ENCODE data around the gene CHDH.

DNA sequence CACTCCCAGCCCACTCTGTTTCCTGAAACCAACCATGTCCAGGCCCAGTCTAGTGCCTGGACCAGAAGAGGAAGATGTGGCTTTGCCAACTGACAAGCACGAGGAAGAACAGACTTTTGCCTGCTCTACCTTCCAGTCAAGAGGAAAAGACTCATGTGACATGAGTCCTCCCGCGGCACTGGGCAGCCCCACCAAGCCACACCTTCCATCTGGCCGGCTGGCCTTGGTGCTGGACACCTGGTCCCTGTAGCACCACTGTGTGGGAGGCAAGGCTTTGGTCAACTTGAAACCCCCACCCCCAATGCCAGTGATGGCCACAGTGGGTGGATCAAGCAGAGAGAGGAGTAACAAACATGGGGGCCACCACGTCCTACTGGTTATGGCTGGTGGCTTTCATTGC lies 12.5 kb downstream of the CHDH start:
- TF ChIP-seq POLR2AphosphoS5 (IDR thresholded peaks at IDR 0.05; ENCODE audit: borderline replicate concordance, low read depth, low read length) (no peak), EZH2 (IDR thresholded peaks at IDR 0.05) (no peak)
